ENCODE results near the gene BID.

The BID gene

GRCh38 chr22:17782621-17783020, 8.4 kb upstream of the BID start:
- DNase-seq = no peak

- no peak for DNase-seq
Observed at GRCh38 chr22:17782158-17782557, 7.9 kb upstream of the BID start.

- DNase-seq = no peak
Observed at GRCh38 chr22:17781319-17782031, 7.2 kb upstream of the BID start.

GRCh38 chr22:17780741-17781318, 6.6 kb upstream of the BID start:
- no peak for DNase-seq

GRCh38 chr22:17780116-17780740, 6.0 kb upstream of the BID start:
- no peak for DNase-seq

- DNase-seq = no peak
Observed at GRCh38 chr22:17779286-17780115, 5.2 kb upstream of the BID start.

GRCh38 chr22:17778412-17778976, 4.2 kb upstream of the BID start:
- no peak for DNase-seq

- no peak for DNase-seq
Observed at GRCh38 chr22:17777717-17778044, 3.4 kb upstream of the BID start.

GRCh38 chr22:17777005-17777716, 2.9 kb upstream of the BID start:
- DNase-seq = no peak

GRCh38 chr22:17775781-17776465, 1.7 kb upstream of the BID start:
- no peak for DNase-seq

- no peak for DNase-seq
Observed at GRCh38 chr22:17774926-17775685, 837 bp upstream of the BID start.

- DNase-seq = no peak
Observed at GRCh38 chr22:17773606-17774205, 563 bp downstream of the BID start.

GRCh38 chr22:17772958-17773605, 1.2 kb downstream of the BID start:
- DNase-seq = no peak

- no peak for DNase-seq
Observed at GRCh38 chr22:17772249-17772957, 1.9 kb downstream of the BID start.

- no peak for DNase-seq
Observed at GRCh38 chr22:17770180-17771077, 3.8 kb downstream of the BID start.

GRCh38 chr22:17769716-17770082, 4.6 kb downstream of the BID start:
- no peak for DNase-seq

GRCh38 chr22:17769013-17769715, 5.1 kb downstream of the BID start:
- no peak for DNase-seq

All from cerebellar nuclear complex (tissue), 1 donor.